ENCODE measurements around the gene ZNF592. TPM values are rescaled to one million over a fixed set of nuclear protein-coding genes. Genes with fewer than 3 reads are reported as not detected.

Gene ZNF592
- polyA plus RNA-seq, 1 donor (not counting 4 experiments of a cell fraction or from before 2014, with no cell fraction given): 4.1 TPM

DNA sequence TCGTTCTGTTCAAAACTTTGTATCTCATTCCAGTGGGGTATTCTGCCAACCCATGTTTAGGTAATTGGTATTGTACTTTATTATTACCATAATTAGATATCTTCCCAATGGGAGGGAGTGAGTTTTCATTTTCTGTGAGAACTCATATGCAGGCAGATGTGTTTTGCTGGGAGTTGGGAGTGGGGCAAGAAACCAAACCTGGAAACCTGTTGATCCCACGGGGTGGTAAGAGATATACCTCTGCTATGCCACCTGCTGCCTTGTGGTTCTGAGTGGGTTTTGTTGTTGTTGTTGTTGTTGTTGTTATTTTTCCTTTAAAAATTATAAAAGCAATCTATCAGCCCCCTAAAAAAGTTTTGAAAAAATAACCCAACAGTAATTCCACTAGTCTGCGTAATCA lies 32.1 kb downstream of the ZNF592 start:
- no peak overlapping the region for H2AFZ ChIP-seq (ENCODE audit: control insufficient read depth, low read length)
- dilution Hi-C loops (cut with MboI; ENCODE audit: extremely low pct_ligation_motif_present, low sequenced_read_pairs): no loop called here
- peaks cover 2% of the 10 kb centered on the region for H4K20me1 ChIP-seq (ENCODE audit: control insufficient read depth, extremely low read depth, insufficient read depth, low read length)

DNA sequence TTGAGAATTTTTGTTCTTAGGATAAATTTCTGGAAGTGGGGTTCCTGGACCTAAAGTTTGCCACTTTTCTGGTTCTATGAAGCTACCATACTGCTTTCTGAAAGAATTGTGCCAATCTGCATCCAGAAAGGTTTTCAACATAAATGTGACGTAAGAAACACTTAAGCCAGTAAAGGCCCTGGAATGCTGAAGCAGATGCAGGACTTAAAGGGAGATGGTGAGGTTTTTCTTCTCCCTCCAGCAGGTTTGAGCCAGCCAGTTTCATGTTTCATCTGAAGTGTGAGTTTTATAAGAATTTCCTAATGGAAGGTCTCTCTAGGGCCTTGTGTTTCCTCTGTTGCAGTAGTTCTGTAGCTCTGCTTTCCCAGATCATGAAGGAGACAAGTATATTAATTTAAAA lies 33.1 kb downstream of the ZNF592 start:
- H3K79me2 ChIP-seq (ENCODE audit: control insufficient read depth, insufficient read depth, low read length): peaks cover 35% of the 10 kb centered on the region
- TF ChIP-seq EZH2 (IDR thresholded peaks at IDR 0.05; ENCODE audit: low read length): no peak
- TF ChIP-seq, protein P1, sequence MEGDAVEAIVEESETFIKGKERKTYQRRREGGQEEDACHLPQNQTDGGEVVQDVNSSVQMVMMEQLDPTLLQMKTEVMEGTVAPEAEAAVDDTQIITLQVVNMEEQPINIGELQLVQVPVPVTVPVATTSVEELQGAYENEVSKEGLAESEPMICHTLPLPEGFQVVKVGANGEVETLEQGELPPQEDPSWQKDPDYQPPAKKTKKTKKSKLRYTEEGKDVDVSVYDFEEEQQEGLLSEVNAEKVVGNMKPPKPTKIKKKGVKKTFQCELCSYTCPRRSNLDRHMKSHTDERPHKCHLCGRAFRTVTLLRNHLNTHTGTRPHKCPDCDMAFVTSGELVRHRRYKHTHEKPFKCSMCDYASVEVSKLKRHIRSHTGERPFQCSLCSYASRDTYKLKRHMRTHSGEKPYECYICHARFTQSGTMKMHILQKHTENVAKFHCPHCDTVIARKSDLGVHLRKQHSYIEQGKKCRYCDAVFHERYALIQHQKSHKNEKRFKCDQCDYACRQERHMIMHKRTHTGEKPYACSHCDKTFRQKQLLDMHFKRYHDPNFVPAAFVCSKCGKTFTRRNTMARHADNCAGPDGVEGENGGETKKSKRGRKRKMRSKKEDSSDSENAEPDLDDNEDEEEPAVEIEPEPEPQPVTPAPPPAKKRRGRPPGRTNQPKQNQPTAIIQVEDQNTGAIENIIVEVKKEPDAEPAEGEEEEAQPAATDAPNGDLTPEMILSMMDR (optimal IDR thresholded peaks at IDR 0.05 in 1 of 3, IDR thresholded peaks at IDR 0.05 in 1 of 3, conservative IDR thresholded peaks at IDR 0.05 in 1 of 3; ENCODE audit: extremely low read depth in 1 of 3, insufficient read depth in 2 of 3, low read length in 3 of 3): no peak

More for the DNA sequence above, 32.1 kb downstream of the ZNF592 start:
- Histone ChIP-seq H3K27ac (ENCODE audit: control insufficient read depth, insufficient read depth, low read length) (no peak overlapping the region), H3K36me3 (ENCODE audit: control insufficient read depth in 2 of 2, extremely low read depth in 1 of 2, insufficient read depth in 2 of 2, low read length in 2 of 2) (peaks cover 18 to 29% of the 10 kb centered on the region in 2 experiments), H3K4me3 (ENCODE audit: control insufficient read depth in 2 of 3, extremely low read depth in 1 of 3, insufficient read depth in 2 of 3, low read depth in 1 of 3, low read length in 3 of 3) (no peak overlapping the region), H3K9me3 (ENCODE audit: control insufficient read depth, low read depth, low read length) (no peaks in the 10 kb centered on the region), H3K9ac (ENCODE audit: control insufficient read depth, extremely low read depth, insufficient read depth, low read length) (no peak overlapping the region), H3K9me1 (ENCODE audit: control insufficient read depth, extremely low read depth, insufficient read depth, low read length) (no peaks in the 10 kb centered on the region), H3K4me1 (ENCODE audit: control insufficient read depth, extremely low read depth, insufficient read depth, low read length) (no peaks in the 10 kb centered on the region), H3K4me2 (ENCODE audit: control insufficient read depth, extremely low read depth, insufficient read depth, low read depth, low read length) (no peak overlapping the region), H3K79me2 (ENCODE audit: control insufficient read depth, insufficient read depth, low read length) (peaks cover 31% of the 10 kb centered on the region), H3K27me3 (ENCODE audit: control insufficient read depth, extremely low read depth, insufficient read depth, low read length) (no peaks in the 10 kb centered on the region)
- no peak for FAIRE-seq
- no peak for DNase-seq (ENCODE audit: low read depth, low spot score)
- TF ChIP-seq, protein P1 (optimal IDR thresholded peaks at IDR 0.05 in 1 of 3, IDR thresholded peaks at IDR 0.05 in 1 of 3, conservative IDR thresholded peaks at IDR 0.05 in 1 of 3; ENCODE audit: extremely low read depth in 1 of 3, insufficient read depth in 2 of 3, low read length in 3 of 3): no peak
- TF ChIP-seq EZH2 (IDR thresholded peaks at IDR 0.05; ENCODE audit: low read length): no peak

More for the DNA sequence above, 33.1 kb downstream of the ZNF592 start:
- DNase-seq (ENCODE audit: low read depth, low spot score) (no peak), FAIRE-seq (no peak)
- H3K4me3 ChIP-seq (ENCODE audit: control insufficient read depth in 2 of 3, extremely low read depth in 1 of 3, insufficient read depth in 2 of 3, low read depth in 1 of 3, low read length in 3 of 3): no peak overlapping the region
- H3K4me1 ChIP-seq (ENCODE audit: control insufficient read depth, extremely low read depth, insufficient read depth, low read length): no peaks in the 10 kb centered on the region
- no peaks in the 10 kb centered on the region for H3K9me3 ChIP-seq (ENCODE audit: control insufficient read depth, low read depth, low read length)
- H3K36me3 ChIP-seq (ENCODE audit: control insufficient read depth in 2 of 2, extremely low read depth in 1 of 2, insufficient read depth in 2 of 2, low read length in 2 of 2): peaks cover 23 to 34% of the 10 kb centered on the region in 2 experiments
- no peaks in the 10 kb centered on the region for H3K27me3 ChIP-seq (ENCODE audit: control insufficient read depth, extremely low read depth, insufficient read depth, low read length)
- dilution Hi-C loops (cut with MboI; ENCODE audit: extremely low pct_ligation_motif_present, low sequenced_read_pairs): no loop called here
- peaks cover 5% of the 10 kb centered on the region for H4K20me1 ChIP-seq (ENCODE audit: control insufficient read depth, extremely low read depth, insufficient read depth, low read length)
- H3K4me2 ChIP-seq (ENCODE audit: control insufficient read depth, extremely low read depth, insufficient read depth, low read depth, low read length): no peak overlapping the region
- no peaks in the 10 kb centered on the region for H3K9me1 ChIP-seq (ENCODE audit: control insufficient read depth, extremely low read depth, insufficient read depth, low read length)
- no peak overlapping the region for H3K27ac ChIP-seq (ENCODE audit: control insufficient read depth, insufficient read depth, low read length)
- no peak overlapping the region for H3K9ac ChIP-seq (ENCODE audit: control insufficient read depth, extremely low read depth, insufficient read depth, low read length)
- no peak overlapping the region for H2AFZ ChIP-seq (ENCODE audit: control insufficient read depth, low read length)

Data from keratinocyte (primary cell).